NCI-H2107 treated with DMSO at 0.1 percent for 48 hours (cell line): ENCODE measurements around the gene GPHN.

ENCODE experiments used
- DNase-seq: peaks from one replicate; lab custom pipeline; 2025; ENCODE audit not compliant: unreplicated experiment; lab: John Stamatoyannopoulos, UW

The GPHN gene

GRCh38 chr14:67207810-67208209 is 699.9 kb downstream of the GPHN start:
- no peak for DNase-seq

- DNase-seq: no peak
Measured at GRCh38 chr14:67218126-67218525, 710.2 kb downstream of the GPHN start.

GRCh38 chr14:67221248-67221981 is 713.5 kb downstream of the GPHN start:
- no peak for DNase-seq

DNA sequence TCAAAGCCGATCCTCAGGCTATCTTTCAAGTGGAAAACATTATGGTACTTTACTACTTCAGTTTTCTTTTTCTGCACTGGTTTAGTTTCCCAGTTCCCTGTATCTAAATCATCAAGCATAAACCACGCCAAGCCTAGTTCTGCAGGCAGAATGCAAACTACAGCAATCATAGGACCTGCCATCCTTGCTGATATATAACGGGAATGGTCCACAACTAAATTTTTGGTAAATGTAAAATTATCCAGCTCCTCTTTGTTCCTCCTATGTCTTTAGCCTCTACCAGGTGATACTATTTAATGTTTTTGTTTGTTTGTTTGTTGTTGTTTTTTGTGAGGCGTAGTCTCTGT is 714.0 kb downstream of the GPHN start:
- DNase-seq: no peak

DNA sequence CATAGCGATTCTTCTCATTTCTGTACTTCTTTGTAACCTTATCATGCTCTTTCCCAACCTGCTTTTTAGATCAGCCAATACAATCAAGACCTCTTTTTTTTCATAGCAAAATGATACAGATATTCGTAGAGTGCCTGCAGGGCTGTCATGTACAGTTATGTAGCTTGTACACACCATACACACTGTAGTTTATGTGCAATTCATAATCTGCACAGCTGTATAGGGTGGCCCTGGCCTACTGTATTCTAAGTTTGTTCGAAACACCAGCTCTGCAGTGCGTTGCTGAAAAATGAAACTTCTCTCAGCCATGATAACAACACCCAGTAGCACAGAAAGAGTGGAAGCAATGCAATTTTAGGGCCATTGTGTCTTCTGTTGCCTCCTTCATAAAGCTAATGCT is 717.6 kb downstream of the GPHN start:
- DNase-seq: no peak

- no peak for DNase-seq
Measured at GRCh38 chr14:67228325-67228984, 720.5 kb downstream of the GPHN start.
